RWPE2 (cell line): ENCODE results near the gene SPRTN.

Experiments
- ATAC-seq: fragments of 200-7000 bp; cut with Tn5 transposase; 3 replicates; pipeline ENCODE4 v1.9.1; 2021; ENCODE audit warnings: low read depth
- DNase-seq: peaks from one replicate; pipeline ENCODE4 v3.0.0-alpha.2; 2020; ENCODE audit warnings: low spot score
- H3K27ac ChIP-seq: fragments of 450-650 bp; 2 replicates; pipeline ENCODE4 v1.5.1; 2017; ENCODE audit warnings: mild to moderate bottlenecking; ENCODE audit not compliant: poor library complexity, severe bottlenecking
- H3K27me3 ChIP-seq: fragments of 250-450 bp; sonication (Bioruptor Pico); 2 replicates; pipeline ENCODE4 v1.5.1; 2021; ENCODE audit warnings: mild to moderate bottlenecking, moderate library complexity; ENCODE audit not compliant: insufficient read depth, poor library complexity, severe bottlenecking
- H3K36me3 ChIP-seq: fragments of 250-450 bp; sonication (Bioruptor Pico); 2 replicates; pipeline ENCODE4 v1.5.1; 2020; ENCODE audit warnings: low read depth, mild to moderate bottlenecking, moderate library complexity
- H3K4me1 ChIP-seq: fragments of 250-450 bp; sonication (Bioruptor Pico); 2 replicates; pipeline ENCODE4 v1.5.1; 2021; ENCODE audit warnings: mild to moderate bottlenecking, moderate library complexity; ENCODE audit not compliant: insufficient read depth, poor library complexity, severe bottlenecking
- H3K4me3 ChIP-seq: fragments of 250-450 bp; sonication (Bioruptor Pico); 2 replicates; pipeline ENCODE4 v1.5.1; 2021; ENCODE audit warnings: mild to moderate bottlenecking, moderate library complexity; ENCODE audit not compliant: severe bottlenecking
- H3K9me3 ChIP-seq: fragments of 250-450 bp; sonication (Bioruptor Pico); 2 replicates; pipeline ENCODE4 v1.5.1; 2021; ENCODE audit warnings: mild to moderate bottlenecking, moderate library complexity; ENCODE audit not compliant: severe bottlenecking
- CTCF ChIP-seq: fragments of 450-650 bp; IDR thresholded peaks from one replicate; pipeline ENCODE4 v1.5.1; 2017; ENCODE audit warnings: mild to moderate bottlenecking, moderate library complexity; ENCODE audit not compliant: poor library complexity, severe bottlenecking

SPRTN gene

GRCh38 chr1:231395076-231395997, 57.2 kb downstream of the SPRTN start:
- no peak for TF ChIP-seq CTCF
- peak; percentile 95 for ATAC-seq
- DNase-seq: no peak
- peaks cover under 1% of the 10 kb centered on the region; the same call in 1 of the 2 replicates for H3K36me3 ChIP-seq
- H3K4me1 ChIP-seq: peaks cover 29% of the 10 kb centered on the region
- H3K27ac ChIP-seq: peak overlapping the region; percentile 94
- H3K27me3 ChIP-seq: no peaks in the 10 kb centered on the region
- H3K9me3 ChIP-seq: no peaks in the 10 kb centered on the region
- H3K4me3 ChIP-seq: no peak overlapping the region

GRCh38 chr1:231395998-231396390, 57.9 kb downstream of the SPRTN start:
- ATAC-seq: no peak
- Histone ChIP-seq H3K9me3 (no peaks in the 10 kb centered on the region), H3K4me1 (peaks cover 25% of the 10 kb centered on the region), H3K36me3 (peaks cover 4% of the 10 kb centered on the region; the same call in 1 of the 2 replicates), H3K27ac (peak overlapping the region; percentile 94), H3K4me3 (no peak overlapping the region), H3K27me3 (no peaks in the 10 kb centered on the region)
- DNase-seq: no peak
- no peak for TF ChIP-seq CTCF

GRCh38 chr1:231396643-231397042, 58.5 kb downstream of the SPRTN start:
- DNase-seq (no peak), ATAC-seq (no peak)
- peaks cover 4% of the 10 kb centered on the region; the same call in 1 of the 2 replicates for H3K36me3 ChIP-seq
- H3K4me1 ChIP-seq: peaks cover 25% of the 10 kb centered on the region
- H3K27ac ChIP-seq: peak overlapping the region; percentile 94
- H3K4me3 ChIP-seq: no peak overlapping the region
- H3K27me3 ChIP-seq: no peaks in the 10 kb centered on the region
- no peaks in the 10 kb centered on the region for H3K9me3 ChIP-seq
- no peak for TF ChIP-seq CTCF

GRCh38 chr1:231397886-231398671, 60.0 kb downstream of the SPRTN start:
- Histone ChIP-seq H3K4me1 (peaks cover 29% of the 10 kb centered on the region), H3K4me3 (no peak overlapping the region), H3K27ac (no peak overlapping the region), H3K36me3 (peaks cover 6% of the 10 kb centered on the region; the same call in 1 of the 2 replicates), H3K27me3 (no peaks in the 10 kb centered on the region), H3K9me3 (no peaks in the 10 kb centered on the region)
- DNase-seq: no peak
- no peak for TF ChIP-seq CTCF
- ATAC-seq: no peak
